ENCODE data around the gene CTNNA3. TPM values are rescaled to one million over a fixed set of nuclear protein-coding genes. Genes with fewer than 3 reads are reported as not detected.
A peak's percentile ranks its signal among the peaks of the same experiment; 100 is the strongest.

The CTNNA3 gene
- total RNA-seq, 4 donors from 2014 or later: 14.3 to 49.5 (median 24.2) TPM

DNA sequence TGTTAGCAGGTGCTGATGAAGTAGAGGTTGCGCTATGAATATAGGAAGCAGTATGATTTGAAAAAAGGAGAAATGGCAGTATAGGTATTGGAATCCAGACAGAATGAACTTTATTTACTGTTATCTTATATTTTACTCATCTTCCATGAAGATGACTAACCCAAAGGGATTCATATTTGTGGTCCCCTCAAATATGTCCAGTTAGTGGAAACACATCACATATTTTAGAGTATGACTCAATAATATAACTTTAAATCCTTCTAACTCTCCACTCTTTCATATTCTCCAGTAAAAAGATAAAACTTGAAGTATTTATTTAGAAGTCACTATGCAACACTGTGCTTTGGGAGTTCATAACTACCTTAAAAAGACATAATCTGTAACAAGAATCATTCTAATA, 1056.6 kb downstream of the CTNNA3 start:
- TF ChIP-seq, protein P1, sequence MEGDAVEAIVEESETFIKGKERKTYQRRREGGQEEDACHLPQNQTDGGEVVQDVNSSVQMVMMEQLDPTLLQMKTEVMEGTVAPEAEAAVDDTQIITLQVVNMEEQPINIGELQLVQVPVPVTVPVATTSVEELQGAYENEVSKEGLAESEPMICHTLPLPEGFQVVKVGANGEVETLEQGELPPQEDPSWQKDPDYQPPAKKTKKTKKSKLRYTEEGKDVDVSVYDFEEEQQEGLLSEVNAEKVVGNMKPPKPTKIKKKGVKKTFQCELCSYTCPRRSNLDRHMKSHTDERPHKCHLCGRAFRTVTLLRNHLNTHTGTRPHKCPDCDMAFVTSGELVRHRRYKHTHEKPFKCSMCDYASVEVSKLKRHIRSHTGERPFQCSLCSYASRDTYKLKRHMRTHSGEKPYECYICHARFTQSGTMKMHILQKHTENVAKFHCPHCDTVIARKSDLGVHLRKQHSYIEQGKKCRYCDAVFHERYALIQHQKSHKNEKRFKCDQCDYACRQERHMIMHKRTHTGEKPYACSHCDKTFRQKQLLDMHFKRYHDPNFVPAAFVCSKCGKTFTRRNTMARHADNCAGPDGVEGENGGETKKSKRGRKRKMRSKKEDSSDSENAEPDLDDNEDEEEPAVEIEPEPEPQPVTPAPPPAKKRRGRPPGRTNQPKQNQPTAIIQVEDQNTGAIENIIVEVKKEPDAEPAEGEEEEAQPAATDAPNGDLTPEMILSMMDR (IDR thresholded peaks at IDR 0.05 in 4 of 5, conservative IDR thresholded peaks at IDR 0.05 in 1 of 5): no peak
- no peak for TF ChIP-seq POLR2A (IDR thresholded peaks at IDR 0.05)
- H3K4me3 ChIP-seq: no peak overlapping the region
- ATAC-seq (no peak), DNase-seq (no peak)
- intact Hi-C loops (cut with DNase I; ENCODE audit: low total_unique reads) (no loop called here), in situ Hi-C loops (cut with MboI; ENCODE audit: low sequenced_read_pairs in 4 of 4) (no loop called here)
- H3K27ac ChIP-seq: no peak overlapping the region
- no peaks in the 10 kb centered on the region for H3K9me3 ChIP-seq
- no peaks in the 10 kb centered on the region for H3K27me3 ChIP-seq
- H3K4me1 ChIP-seq: peaks cover 12 to 14% of the 10 kb centered on the region in 2 donors
- H3K36me3 ChIP-seq: no peaks in the 10 kb centered on the region

DNA sequence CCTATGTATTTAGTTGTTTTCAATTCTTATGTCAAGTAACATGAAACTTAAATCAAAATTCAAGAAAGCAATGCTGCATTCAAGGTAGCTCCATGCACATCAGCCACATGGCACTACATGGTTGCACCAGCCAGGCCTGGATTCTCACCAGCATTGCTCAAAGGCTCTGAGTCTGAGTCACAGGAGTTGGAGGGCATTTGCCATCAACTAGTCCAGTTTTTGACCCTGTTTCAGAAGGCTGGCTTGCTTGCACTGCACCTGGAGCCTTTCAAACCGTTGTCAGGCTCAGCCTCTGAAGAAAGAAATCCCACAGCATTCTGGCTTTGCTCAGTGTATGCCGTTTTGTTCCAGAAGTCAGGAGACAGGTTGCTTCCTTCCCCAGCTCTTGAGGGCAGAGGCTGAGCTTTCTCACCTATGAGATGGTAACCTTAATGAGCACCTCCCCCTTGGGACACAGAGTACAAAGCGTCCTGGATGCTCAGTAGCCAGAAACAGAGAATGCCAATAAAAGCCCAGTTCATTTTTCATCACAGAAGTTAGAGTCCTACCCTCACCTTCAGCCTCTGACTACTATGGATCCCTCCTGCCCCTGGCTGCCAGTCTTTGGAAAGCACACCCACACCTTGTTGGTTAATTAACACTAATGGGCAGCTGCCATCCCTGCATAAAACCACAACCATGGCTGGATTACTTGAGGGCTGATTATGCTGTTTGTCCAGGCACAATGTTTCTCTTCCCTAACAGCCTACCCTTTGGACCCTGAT, 1058.5 kb downstream of the CTNNA3 start:
- Histone ChIP-seq H3K36me3 (no peaks in the 10 kb centered on the region), H3K27me3 (no peaks in the 10 kb centered on the region), H3K4me1 (peaks cover 12 to 14% of the 10 kb centered on the region in 2 donors), H3K27ac (no peak overlapping the region), H3K9me3 (no peaks in the 10 kb centered on the region), H3K4me3 (no peak overlapping the region)
- in situ Hi-C loops (cut with MboI; ENCODE audit: low sequenced_read_pairs in 4 of 4) (no loop called here), intact Hi-C loops (cut with DNase I; ENCODE audit: low total_unique reads) (no loop called here)
- TF ChIP-seq, protein P1 (IDR thresholded peaks at IDR 0.05 in 4 of 5, conservative IDR thresholded peaks at IDR 0.05 in 1 of 5): no peak
- no peak for TF ChIP-seq POLR2A (IDR thresholded peaks at IDR 0.05)
- DNase-seq (peak in 1 of 2 donors; percentile 16), ATAC-seq (peak in 1 of 2 donors; percentile 46)

DNA sequence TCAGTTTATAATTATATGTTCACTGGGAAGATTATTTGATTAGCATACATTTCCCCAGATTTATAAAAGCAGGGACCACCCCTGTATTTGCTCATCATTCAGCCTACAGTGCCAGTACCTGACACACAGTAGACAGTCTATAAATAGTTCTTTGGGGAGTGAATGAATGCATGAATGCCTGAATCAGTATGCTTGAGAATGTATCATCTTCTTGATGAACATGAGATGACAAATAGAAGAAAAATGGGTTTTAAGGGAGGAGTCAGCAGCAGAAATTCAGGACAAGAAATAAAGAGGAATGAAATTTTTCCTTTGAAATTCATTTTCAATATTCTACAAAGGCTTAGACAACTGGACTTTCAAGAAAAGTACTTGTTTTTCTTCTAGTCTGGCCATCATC, 1066.0 kb downstream of the CTNNA3 start:
- ATAC-seq: no peak
- TF ChIP-seq POLR2A (IDR thresholded peaks at IDR 0.05): no peak
- TF ChIP-seq, protein P1 (IDR thresholded peaks at IDR 0.05 in 4 of 5, conservative IDR thresholded peaks at IDR 0.05 in 1 of 5): no peak
- DNase-seq: no peak
- no peaks in the 10 kb centered on the region for H3K27me3 ChIP-seq
- H3K36me3 ChIP-seq: no peaks in the 10 kb centered on the region
- H3K9me3 ChIP-seq: no peaks in the 10 kb centered on the region
- no peak overlapping the region for H3K4me3 ChIP-seq
- no peak overlapping the region for H3K27ac ChIP-seq
- intact Hi-C loops (cut with DNase I; ENCODE audit: low total_unique reads) (no loop called here), in situ Hi-C loops (cut with MboI; ENCODE audit: low sequenced_read_pairs in 4 of 4) (no loop called here)
- H3K4me1 ChIP-seq: peaks cover 0 to 2% of the 10 kb centered on the region in 2 donors

DNA sequence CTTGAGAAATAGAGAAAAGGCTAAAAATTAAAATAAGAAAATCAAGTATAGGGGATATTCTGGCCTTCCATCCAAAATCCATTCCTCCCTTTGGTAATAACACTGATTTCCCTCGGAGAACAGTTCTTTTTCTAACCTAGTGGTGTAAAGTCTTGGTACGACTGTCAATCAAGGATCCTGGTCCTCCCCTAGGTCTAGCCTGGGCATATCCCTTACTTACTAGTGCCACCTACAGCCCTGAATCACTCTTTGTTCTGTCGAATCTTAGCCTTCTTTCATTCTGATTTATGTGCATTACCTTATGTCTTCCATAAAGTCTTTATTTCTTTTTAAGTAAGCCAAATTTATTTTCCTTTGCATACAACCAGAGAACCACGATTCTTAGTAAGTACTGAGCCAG, 1068.8 kb downstream of the CTNNA3 start:
- no peak overlapping the region for H3K4me3 ChIP-seq
- ATAC-seq (no peak), DNase-seq (no peak)
- H3K9me3 ChIP-seq: no peaks in the 10 kb centered on the region
- no peak for TF ChIP-seq POLR2A (IDR thresholded peaks at IDR 0.05)
- TF ChIP-seq, protein P1 (IDR thresholded peaks at IDR 0.05 in 4 of 5, conservative IDR thresholded peaks at IDR 0.05 in 1 of 5): no peak
- intact Hi-C loops (cut with DNase I; ENCODE audit: low total_unique reads): no loop called here
- no peaks in the 10 kb centered on the region for H3K36me3 ChIP-seq
- H3K4me1 ChIP-seq: no peaks in the 10 kb centered on the region
- in situ Hi-C loops (cut with MboI; ENCODE audit: low sequenced_read_pairs in 4 of 4): no loop called here
- no peak overlapping the region for H3K27ac ChIP-seq
- H3K27me3 ChIP-seq: no peaks in the 10 kb centered on the region
